GM10248 (cell line): ENCODE measurements around the gene NANOGP8.

Source experiments
- CTCF ChIA-PET: fragments of 300-600 bp; sonication (Branson Sonifier 250); formaldehyde crosslinking; extraction: SDS; loops from one replicate; lab custom pipeline; 2021; ENCODE audit warnings: antibody characterized with exemption; lab: Yijun Ruan, JAX
- POLR2A ChIA-PET: fragments of 350-650 bp; sonication (Branson Sonifier 250); formaldehyde crosslinking; extraction: SDS; loops from one replicate; lab custom pipeline; 2020; ENCODE audit warnings: antibody characterized with exemption; lab: Yijun Ruan, JAX
- DNase-seq: peaks from one replicate; pipeline ENCODE4 v3.0.0; 2012; ENCODE audit errors: extremely low spot score
- TF ChIP-seq, protein P1 (sequence below): IDR thresholded peaks from 2 replicates; pipeline ENCODE4 v1.5.1; 2012; ENCODE audit warnings: mild to moderate bottlenecking, low read depth; ENCODE audit errors: extremely low read depth, missing control alignments, control extremely low read depth

NANOGP8 gene

GRCh38 chr15:35055416-35056105 lies 29.5 kb downstream of the NANOGP8 start:
- ChIA-PET POLR2A (no interaction called here), CTCF (interaction anchor here (1.4 kb wide), 1 partner anchor 13 kb away, joined by 3 read pairs; no protein-coding TSS in a partner anchor)
- TF ChIP-seq, protein P1, sequence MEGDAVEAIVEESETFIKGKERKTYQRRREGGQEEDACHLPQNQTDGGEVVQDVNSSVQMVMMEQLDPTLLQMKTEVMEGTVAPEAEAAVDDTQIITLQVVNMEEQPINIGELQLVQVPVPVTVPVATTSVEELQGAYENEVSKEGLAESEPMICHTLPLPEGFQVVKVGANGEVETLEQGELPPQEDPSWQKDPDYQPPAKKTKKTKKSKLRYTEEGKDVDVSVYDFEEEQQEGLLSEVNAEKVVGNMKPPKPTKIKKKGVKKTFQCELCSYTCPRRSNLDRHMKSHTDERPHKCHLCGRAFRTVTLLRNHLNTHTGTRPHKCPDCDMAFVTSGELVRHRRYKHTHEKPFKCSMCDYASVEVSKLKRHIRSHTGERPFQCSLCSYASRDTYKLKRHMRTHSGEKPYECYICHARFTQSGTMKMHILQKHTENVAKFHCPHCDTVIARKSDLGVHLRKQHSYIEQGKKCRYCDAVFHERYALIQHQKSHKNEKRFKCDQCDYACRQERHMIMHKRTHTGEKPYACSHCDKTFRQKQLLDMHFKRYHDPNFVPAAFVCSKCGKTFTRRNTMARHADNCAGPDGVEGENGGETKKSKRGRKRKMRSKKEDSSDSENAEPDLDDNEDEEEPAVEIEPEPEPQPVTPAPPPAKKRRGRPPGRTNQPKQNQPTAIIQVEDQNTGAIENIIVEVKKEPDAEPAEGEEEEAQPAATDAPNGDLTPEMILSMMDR = no peak
- no peak for DNase-seq

- CTCF ChIA-PET = no interaction called here
- TF ChIP-seq, protein P1 = no peak
- DNase-seq = no peak
- POLR2A ChIA-PET = no interaction called here
Observed at GRCh38 chr15:35054380-35054779, 30.7 kb downstream of the NANOGP8 start.

GRCh38 chr15:35047996-35048395 lies 37.1 kb downstream of the NANOGP8 start:
- ChIA-PET POLR2A (no interaction called here), CTCF (no interaction called here)
- DNase-seq = no peak
- TF ChIP-seq, protein P1 = no peak

DNA sequence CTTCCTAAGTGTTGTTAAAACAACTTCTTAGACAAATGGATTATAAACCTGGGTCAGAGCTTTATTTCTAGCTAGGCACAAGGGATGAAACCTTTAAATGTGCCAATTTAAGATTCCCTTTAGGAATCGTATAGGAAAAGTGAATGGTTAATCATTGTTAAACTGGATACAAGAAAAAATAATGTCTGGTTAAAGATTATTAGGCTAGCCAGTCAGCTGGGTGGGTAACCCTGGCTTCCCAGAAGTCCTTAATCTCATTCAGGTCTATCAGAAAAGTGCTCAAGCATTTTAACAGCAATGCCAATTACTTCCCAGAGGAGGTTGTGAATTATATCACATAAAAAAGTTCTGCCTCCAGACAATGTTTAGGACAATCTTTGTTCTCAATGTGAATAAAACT lies 37.6 kb downstream of the NANOGP8 start:
- TF ChIP-seq, protein P1 = no peak
- ChIA-PET POLR2A (no interaction called here), CTCF (no interaction called here)
- no peak for DNase-seq

- TF ChIP-seq, protein P1 = no peak
- DNase-seq = no peak
- CTCF ChIA-PET = interaction anchor here (1.0 kb wide), 1 partner anchor 401 kb away, joined by 3 read pairs; no protein-coding TSS in a partner anchor
- POLR2A ChIA-PET = no interaction called here
Observed at GRCh38 chr15:35043373-35044095, 41.6 kb downstream of the NANOGP8 start.

GRCh38 chr15:35040339-35041255 lies 44.5 kb downstream of the NANOGP8 start:
- CTCF ChIA-PET = no interaction called here
- DNase-seq = no peak
- POLR2A ChIA-PET = no interaction called here
- TF ChIP-seq, protein P1 = no peak
